Erythroblast (primary cell): ENCODE data around the gene AWAT1.

Source experiments
- GATA1 ChIP-seq: IDR thresholded peaks from 2 replicates; pipeline ENCODE4 v1.6.1; 2011; ENCODE audit warnings: low read depth, mild to moderate bottlenecking, control low read depth, low read length, moderate library complexity
- POLR2A ChIP-seq: IDR thresholded peaks from 2 replicates; pipeline ENCODE4 v1.6.1; 2011; ENCODE audit warnings: mild to moderate bottlenecking, low read length

GRCh38 chrX:70253377-70254062 lies 19.1 kb downstream of the AWAT1 start:
- TF ChIP-seq POLR2A, result no peak
- no peak for TF ChIP-seq GATA1
